GM10248 (cell line): ENCODE results near the gene TWIST2.

Experiments used
- CTCF ChIA-PET: fragments of 300-600 bp; sonication (Branson Sonifier 250); formaldehyde crosslinking; extraction: SDS; loops from one replicate; lab custom pipeline; 2021; ENCODE audit warnings: antibody characterized with exemption; lab: Yijun Ruan, JAX
- POLR2A ChIA-PET: fragments of 350-650 bp; sonication (Branson Sonifier 250); formaldehyde crosslinking; extraction: SDS; loops from one replicate; lab custom pipeline; 2020; ENCODE audit warnings: antibody characterized with exemption; lab: Yijun Ruan, JAX
- DNase-seq: peaks from one replicate; pipeline ENCODE4 v3.0.0; 2012; ENCODE audit errors: extremely low spot score
- CTCF ChIP-seq: IDR thresholded peaks from 2 replicates; pipeline ENCODE4 v1.5.1; 2012; ENCODE audit warnings: mild to moderate bottlenecking, low read depth; ENCODE audit errors: extremely low read depth, missing control alignments, control extremely low read depth

The TWIST2 gene

GRCh38 chr2:238900511-238900910 lies 52.6 kb downstream of the TWIST2 start:
- DNase-seq = no peak
- ChIA-PET CTCF (no interaction called here), POLR2A (no interaction called here)
- no peak for TF ChIP-seq CTCF

GRCh38 chr2:238901461-238902057 lies 53.7 kb downstream of the TWIST2 start:
- no peak for TF ChIP-seq CTCF
- DNase-seq = no peak
- ChIA-PET CTCF (no interaction called here), POLR2A (no interaction called here)

- no peak for TF ChIP-seq CTCF
- ChIA-PET CTCF (no interaction called here), POLR2A (no interaction called here)
- DNase-seq = no peak
These were observed 54.4 kb downstream of the TWIST2 start for GRCh38 chr2:238902285-238902684.

- CTCF ChIA-PET = no interaction called here
These were observed 55.3 kb downstream of the TWIST2 start for GRCh38 chr2:238903141-238903540.

GRCh38 chr2:238904177-238904576 lies 56.3 kb downstream of the TWIST2 start:
- POLR2A ChIA-PET = no interaction called here
- CTCF ChIA-PET = no interaction called here
- no peak for TF ChIP-seq CTCF
- no peak for DNase-seq

More at GRCh38 chr2:238903141-238903540, 55.3 kb downstream of the TWIST2 start:
- DNase-seq = no peak
- no peak for TF ChIP-seq CTCF
- POLR2A ChIA-PET = no interaction called here

- no peak for TF ChIP-seq CTCF
- CTCF ChIA-PET = no interaction called here
- no peak for DNase-seq
- POLR2A ChIA-PET = no interaction called here
These were observed 56.8 kb downstream of the TWIST2 start for GRCh38 chr2:238904716-238905115.
